Left renal cortex interstitium (tissue), 4 donors: ENCODE results near the gene CHEK1. TPM values are rescaled to one million over a fixed set of nuclear protein-coding genes. Genes with fewer than 3 reads are reported as not detected.
A peak's percentile ranks its signal among the peaks of the same experiment; 100 is the strongest.
"Not testable (repeated sequence)": the region's sequence is repeated elsewhere in the genome, so short reads cannot be mapped to it uniquely, and the experiment has no call there.

Source experiments
- DNase-seq, 4 donors: peaks; one replicate each; pipeline ENCODE4 v3.0.0-alpha.2; 2013; ENCODE audit warnings: low read depth in 4 of 4, low spot score in 2 of 4, missing footprints in 1 of 4
- polyA plus RNA-seq, 4 donors: library from polyadenylated mRNA; unstranded; fragments of 120-200 nt; gene quantifications; one replicate each; pipeline ENCODE4 v1.2.1, GENCODE V29; 2013; ENCODE audit not compliant: insufficient read length in 4 of 4

The CHEK1 gene
- 10 to 100 TPM; 25.4 to 29.6 (median 27.2) TPM for polyA plus RNA-seq

- DNase-seq: no peak
Measured at GRCh38 chr11:125624756-125625213, at the start of gene CHEK1. Gene CHEK1 (plus strand): TSS chr11:125625163. CDS start chr11:125626769, 1,606 bp downstream.

- DNase-seq: not testable (repeated sequence)
Measured at GRCh38 chr11:125577181-125577580, 47.8 kb upstream of the CHEK1 start.

- no peak for DNase-seq
Measured at GRCh38 chr11:125578783-125579182, 46.2 kb upstream of the CHEK1 start.

GRCh38 chr11:125579811-125580210, 45.2 kb upstream of the CHEK1 start:
- no peak for DNase-seq

- DNase-seq: no peak
Measured at GRCh38 chr11:125583496-125583895, 41.5 kb upstream of the CHEK1 start.

GRCh38 chr11:125585487-125585886, 39.5 kb upstream of the CHEK1 start:
- DNase-seq: no peak

GRCh38 chr11:125586623-125587022, 38.3 kb upstream of the CHEK1 start:
- no peak for DNase-seq

GRCh38 chr11:125587480-125587879, 37.5 kb upstream of the CHEK1 start:
- DNase-seq: no peak

- DNase-seq: no peak
Measured at GRCh38 chr11:125588505-125588904, 36.5 kb upstream of the CHEK1 start.

- peak in 2 of 4 donors; percentile 25 to 39 for DNase-seq
Measured at GRCh38 chr11:125591649-125592304, 33.2 kb upstream of the CHEK1 start.

GRCh38 chr11:125592305-125593113, 32.5 kb upstream of the CHEK1 start, which contains the start of gene STT3A:
Gene STT3A (plus strand): TSS chr11:125592852. CDS start chr11:125595916, 3,064 bp downstream.
- DNase-seq: peak; percentile 99 to 100 (median 100)

GRCh38 chr11:125593114-125593820, 31.7 kb upstream of the CHEK1 start:
- peak in 1 of 4 donors; percentile 13 for DNase-seq

GRCh38 chr11:125594958-125595357, 30.0 kb upstream of the CHEK1 start:
- DNase-seq: no peak

GRCh38 chr11:125600663-125601062, 24.3 kb upstream of the CHEK1 start:
- DNase-seq: no peak

GRCh38 chr11:125603207-125603606, 21.8 kb upstream of the CHEK1 start:
- DNase-seq: no peak

- DNase-seq: no peak
Measured at GRCh38 chr11:125605417-125605816, 19.5 kb upstream of the CHEK1 start.

GRCh38 chr11:125609545-125609944, 15.4 kb upstream of the CHEK1 start:
- no peak for DNase-seq

- DNase-seq: no peak
Measured at GRCh38 chr11:125618383-125618782, 6.6 kb upstream of the CHEK1 start.

- DNase-seq: no peak
Measured at GRCh38 chr11:125621995-125622394, 3.0 kb upstream of the CHEK1 start.

- DNase-seq: no peak
Measured at GRCh38 chr11:125623064-125623463, 1.9 kb upstream of the CHEK1 start.

- DNase-seq: no peak
Measured at GRCh38 chr11:125625225-125625629, 264 bp downstream of the CHEK1 start.
